ENCODE measurements around the gene PGRMC2.

The PGRMC2 gene

GRCh38 chr4:128289523-128290158 lies 2.0 kb upstream of the PGRMC2 start:
- no peak for ATAC-seq
- TF ChIP-seq ARNTL (CRISPR knock-in tag; IDR thresholded peaks at IDR 0.05; ENCODE audit: borderline replicate concordance, low read depth) (no peak), PPARA (CRISPR knock-in tag; IDR thresholded peaks at IDR 0.05; ENCODE audit: borderline replicate concordance) (no peak), CREB5 (CRISPR knock-in tag; IDR thresholded peaks at IDR 0.05; ENCODE audit: low read depth) (no peak), RARB (CRISPR knock-in tag; IDR thresholded peaks at IDR 0.05) (no peak), TSHZ2 (CRISPR knock-in tag; IDR thresholded peaks at IDR 0.05) (no peak), ZFP3 (CRISPR knock-in tag; IDR thresholded peaks at IDR 0.05) (no peak)

GRCh38 chr4:128288689-128289106 lies 1.1 kb upstream of the PGRMC2 start:
- no peak for TF ChIP-seq ZFP3 (CRISPR knock-in tag; IDR thresholded peaks at IDR 0.05)
- no peak for TF ChIP-seq ARNTL (CRISPR knock-in tag; IDR thresholded peaks at IDR 0.05; ENCODE audit: borderline replicate concordance, low read depth)
- TF ChIP-seq ESRRG (CRISPR knock-in tag; IDR thresholded peaks at IDR 0.05): no peak
- no peak for TF ChIP-seq BACH2 (CRISPR knock-in tag; IDR thresholded peaks at IDR 0.05; ENCODE audit: borderline replicate concordance)
- TF ChIP-seq TCF4 (CRISPR knock-in tag; IDR thresholded peaks at IDR 0.05; ENCODE audit: borderline replicate concordance): no peak
- no peak for TF ChIP-seq CREB5 (CRISPR knock-in tag; IDR thresholded peaks at IDR 0.05; ENCODE audit: low read depth)
- TF ChIP-seq OSR1 (CRISPR knock-in tag; IDR thresholded peaks at IDR 0.05): no peak
- TF ChIP-seq TOX (CRISPR knock-in tag; IDR thresholded peaks at IDR 0.05; ENCODE audit: borderline replicate concordance): no peak
- no peak for TF ChIP-seq PPARA (CRISPR knock-in tag; IDR thresholded peaks at IDR 0.05; ENCODE audit: borderline replicate concordance)
- TF ChIP-seq RARB (CRISPR knock-in tag; IDR thresholded peaks at IDR 0.05): no peak
- TF ChIP-seq PATZ1 (CRISPR knock-in tag; IDR thresholded peaks at IDR 0.05; ENCODE audit: borderline replicate concordance): no peak
- TF ChIP-seq SNAI2 (CRISPR knock-in tag; IDR thresholded peaks at IDR 0.05): no peak
- no peak for TF ChIP-seq ZNF565 (CRISPR knock-in tag; conservative IDR thresholded peaks at IDR 0.05; ENCODE audit: low read depth)
- no peak for TF ChIP-seq CSRNP3 (CRISPR knock-in tag; IDR thresholded peaks at IDR 0.05)
- no peak for TF ChIP-seq GLIS3 (CRISPR knock-in tag; IDR thresholded peaks at IDR 0.05)
- no peak for ATAC-seq

- peak; percentile 85 for ATAC-seq
- TF ChIP-seq PATZ1 (CRISPR knock-in tag; IDR thresholded peaks at IDR 0.05; ENCODE audit: borderline replicate concordance) (peak; percentile 82; the same call in 1 of the 2 replicates), SNAI2 (CRISPR knock-in tag; IDR thresholded peaks at IDR 0.05) (no peak), ZFP30 (CRISPR knock-in tag; IDR thresholded peaks at IDR 0.05) (no peak), TSHZ2 (CRISPR knock-in tag; IDR thresholded peaks at IDR 0.05) (0 out of 2 replicates have a peak, but pooled peaks have one; percentile 13), CSDC2 (CRISPR knock-in tag; IDR thresholded peaks at IDR 0.05) (peak; percentile 32; the same call in 1 of the 2 replicates), ESRRG (CRISPR knock-in tag; IDR thresholded peaks at IDR 0.05) (0 out of 2 replicates have a peak, but pooled peaks have one; percentile 55)
Observed at GRCh38 chr4:128287871-128288688, 467 bp upstream of the PGRMC2 start.
